Neural crest cell (in vitro differentiated cells): ENCODE data around the gene TNPO3. TPM values are rescaled to one million over a fixed set of nuclear protein-coding genes. Genes with fewer than 3 reads are reported as not detected.
A peak's percentile ranks its signal among the peaks of the same experiment; 100 is the strongest.
"Not testable (repeated sequence)": the region's sequence is repeated elsewhere in the genome, so short reads cannot be mapped to it uniquely, and the experiment has no call there.

Source experiments
- DNase-seq: peaks from one replicate; pipeline ENCODE4 v3.0.0; 2021; ENCODE audit warnings: low read depth, mixed read lengths, low spot score
- H3K27ac Mint-ChIP-seq: one replicate; pipeline ENCODE4 v1.8.0; 2021; ENCODE audit warnings: mild to moderate bottlenecking, mixed read lengths; ENCODE audit not compliant: unreplicated experiment
- H3K27me3 Mint-ChIP-seq: 2 replicates; pipeline ENCODE4 v1.8.0; 2021; ENCODE audit warnings: low read depth, mild to moderate bottlenecking, mixed read lengths
- H3K36me3 Mint-ChIP-seq: 2 replicates; pipeline ENCODE4 v1.8.0; 2021; ENCODE audit warnings: low read depth, mild to moderate bottlenecking, mixed read lengths
- H3K4me1 Mint-ChIP-seq: 2 replicates; pipeline ENCODE4 v1.8.0; 2021; ENCODE audit warnings: mixed read lengths
- H3K4me3 Mint-ChIP-seq: one replicate; pipeline ENCODE4 v1.8.0; 2021; ENCODE audit warnings: mild to moderate bottlenecking, mixed read lengths
- H3K9me3 Mint-ChIP-seq: 2 replicates; pipeline ENCODE4 v1.8.0; 2021; ENCODE audit warnings: mixed read lengths
- CTCF ChIP-seq: fragments of 200-600 bp; sonication (generic); conservative IDR thresholded peaks from 2 replicates; pipeline ENCODE4 v1.5.0; 2021; ENCODE audit warnings: antibody characterized with exemption, mild to moderate bottlenecking
- total RNA-seq: library from RNA; stranded (reverse); gene quantifications from 2 replicates; pipeline ENCODE4 v1.2.1, GENCODE V29; 2021

TNPO3 gene
- total RNA-seq, 1 donor from 2014 or later: 67.5 TPM

- Mint-ChIP-seq H3K36me3 (no peaks in the 10 kb centered on the region), H3K4me1 (peaks cover 33% of the 10 kb centered on the region), H3K27me3 (peaks cover 26% of the 10 kb centered on the region), H3K27ac (peak overlapping the region; percentile 100), H3K4me3 (peak overlapping the region; percentile 97), H3K9me3 (no peaks in the 10 kb centered on the region)
- DNase-seq: no peak
- TF ChIP-seq CTCF: no peak
Observed at GRCh38 chr7:129055294-129055816, 444 bp upstream of the TNPO3 start.

- peaks cover 42% of the 10 kb centered on the region for H3K4me1 Mint-ChIP-seq
- peaks cover 15% of the 10 kb centered on the region for H3K27me3 Mint-ChIP-seq
- no peak for TF ChIP-seq CTCF
- no peaks in the 10 kb centered on the region for H3K36me3 Mint-ChIP-seq
- peak overlapping the region; percentile 100 for H3K27ac Mint-ChIP-seq
- no peaks in the 10 kb centered on the region for H3K9me3 Mint-ChIP-seq
- no peak for DNase-seq
- peak overlapping the region; percentile 97 for H3K4me3 Mint-ChIP-seq
Observed at GRCh38 chr7:129053938-129054437, 923 bp downstream of the TNPO3 start.

- H3K27me3 Mint-ChIP-seq: peaks cover 2% of the 10 kb centered on the region
- TF ChIP-seq CTCF: no peak
- no peak overlapping the region for H3K27ac Mint-ChIP-seq
- H3K9me3 Mint-ChIP-seq: no peaks in the 10 kb centered on the region
- no peak for DNase-seq
- H3K4me1 Mint-ChIP-seq: peaks cover 46% of the 10 kb centered on the region
- peak overlapping the region; percentile 97 for H3K4me3 Mint-ChIP-seq
- no peaks in the 10 kb centered on the region for H3K36me3 Mint-ChIP-seq
Observed at GRCh38 chr7:129052441-129052840, 2.5 kb downstream of the TNPO3 start.

GRCh38 chr7:129051459-129051858, 3.5 kb downstream of the TNPO3 start:
- DNase-seq, H3K27me3 Mint-ChIP-seq, H3K9me3 Mint-ChIP-seq, H3K4me3 Mint-ChIP-seq, H3K36me3 Mint-ChIP-seq, H3K27ac Mint-ChIP-seq: not testable (repeated sequence)
- H3K4me1 Mint-ChIP-seq: peaks cover 46% of the 10 kb centered on the region

- Mint-ChIP-seq H3K27ac (no peak overlapping the region), H3K9me3 (no peaks in the 10 kb centered on the region), H3K4me3 (no peak overlapping the region), H3K36me3 (peaks cover 2% of the 10 kb centered on the region), H3K27me3 (no peaks in the 10 kb centered on the region), H3K4me1 (peaks cover 28% of the 10 kb centered on the region)
- TF ChIP-seq CTCF: no peak
- DNase-seq: no peak
Observed at GRCh38 chr7:129047761-129048160, 7.2 kb downstream of the TNPO3 start.

GRCh38 chr7:129045682-129046081, 9.2 kb downstream of the TNPO3 start:
- peaks cover 2% of the 10 kb centered on the region for H3K36me3 Mint-ChIP-seq
- H3K4me1 Mint-ChIP-seq: peaks cover 35% of the 10 kb centered on the region
- H3K27ac Mint-ChIP-seq: no peak overlapping the region
- no peak for TF ChIP-seq CTCF
- H3K4me3 Mint-ChIP-seq: no peak overlapping the region
- H3K9me3 Mint-ChIP-seq: no peaks in the 10 kb centered on the region
- no peaks in the 10 kb centered on the region for H3K27me3 Mint-ChIP-seq
- no peak for DNase-seq
